Middle frontal gyrus (tissue), 1 donor: Measurements from ENCODE around the gene FRY.

ENCODE experiments used
- DNase-seq: peaks from one replicate; pipeline ENCODE4 v3.0.0-alpha.2; 2015; ENCODE audit warnings: low spot score; ENCODE audit errors: extremely low spot score

The FRY gene

GRCh38 chr13:32299893-32300292 lies 268.3 kb downstream of the FRY start:
- no peak for DNase-seq

GRCh38 chr13:32300406-32300805 lies 268.8 kb downstream of the FRY start:
- DNase-seq, result no peak

GRCh38 chr13:32300920-32301319 lies 269.3 kb downstream of the FRY start:
- no peak for DNase-seq

GRCh38 chr13:32302461-32302860 lies 270.9 kb downstream of the FRY start:
- no peak for DNase-seq

GRCh38 chr13:32305646-32306045 lies 274.1 kb downstream of the FRY start:
- no peak for DNase-seq

GRCh38 chr13:32309312-32310133 lies 277.9 kb downstream of the FRY start:
- no peak for DNase-seq

- DNase-seq, result no peak
These were observed 278.6 kb downstream of the FRY start for GRCh38 chr13:32310134-32310706.

- no peak for DNase-seq
These were observed 279.8 kb downstream of the FRY start for GRCh38 chr13:32311188-32311897.

GRCh38 chr13:32314271-32315237 lies 283.0 kb downstream of the FRY start:
- DNase-seq, result no peak

- DNase-seq, result peak; percentile 88
These were observed 283.9 kb downstream of the FRY start, which contains the start of the genes BRCA2 and ZAR1L for GRCh38 chr13:32315238-32316027. BRCA2 (plus strand) TSS chr13:32315508; CDS start chr13:32316461, 953 bp downstream. ZAR1L (minus strand) TSS chr13:32315363; CDS start chr13:32311925, 3,438 bp downstream.

- DNase-seq, result no peak
These were observed 284.4 kb downstream of the FRY start for GRCh38 chr13:32316028-32316339.

GRCh38 chr13:32316501-32316900 lies 284.9 kb downstream of the FRY start:
- no peak for DNase-seq

GRCh38 chr13:32317716-32318465 lies 286.3 kb downstream of the FRY start:
- no peak for DNase-seq

- DNase-seq, result no peak
These were observed 289.0 kb downstream of the FRY start for GRCh38 chr13:32320528-32320927.

- DNase-seq, result no peak
These were observed 292.3 kb downstream of the FRY start for GRCh38 chr13:32323912-32324311.

GRCh38 chr13:32330441-32330840 lies 298.9 kb downstream of the FRY start:
- DNase-seq, result no peak

GRCh38 chr13:32334671-32335070 lies 303.1 kb downstream of the FRY start:
- DNase-seq, result no peak

GRCh38 chr13:32340914-32341313 lies 309.3 kb downstream of the FRY start:
- no peak for DNase-seq

GRCh38 chr13:32347651-32348050 lies 316.1 kb downstream of the FRY start:
- DNase-seq, result no peak
